Measurements from ENCODE around the gene S100G.
"Not testable (repeated sequence)": the region's sequence is repeated elsewhere in the genome, so short reads cannot be mapped to it uniquely, and the experiment has no call there.

The S100G gene

GRCh38 chrX:16628511-16628910 is 21.4 kb upstream of the S100G start:
- H3K9ac ChIP-seq (ENCODE audit: low read length); H3K9me3 ChIP-seq (ENCODE audit: low read length); H3K4me3 ChIP-seq (ENCODE audit: low read depth in 1 of 2, low read length in 2 of 2); H3K4me1 ChIP-seq (ENCODE audit: insufficient read depth, low read length); H3K27me3 ChIP-seq (ENCODE audit: control insufficient read depth in 1 of 2, insufficient read depth in 2 of 2, low read length in 2 of 2); H3K27ac ChIP-seq (ENCODE audit: low read depth, low read length); H3K36me3 ChIP-seq (ENCODE audit: insufficient read depth, low read length): not testable (repeated sequence)

GRCh38 chrX:16628946-16629595 is 20.9 kb upstream of the S100G start:
- H3K36me3 ChIP-seq (ENCODE audit: insufficient read depth, low read length) = no peaks in the 10 kb centered on the region
- no peak overlapping the region for H3K27ac ChIP-seq (ENCODE audit: low read depth, low read length)
- no peak overlapping the region for H3K9ac ChIP-seq (ENCODE audit: low read length)
- no peaks in the 10 kb centered on the region for H3K9me3 ChIP-seq (ENCODE audit: low read length)
- no peaks in the 10 kb centered on the region for H3K4me1 ChIP-seq (ENCODE audit: insufficient read depth, low read length)
- H3K4me3 ChIP-seq (ENCODE audit: low read depth in 1 of 2, low read length in 2 of 2) = no peak overlapping the region
- H3K27me3 ChIP-seq (ENCODE audit: control insufficient read depth in 1 of 2, insufficient read depth in 2 of 2, low read length in 2 of 2) = peaks cover 0 to 4% of the 10 kb centered on the region in 2 donors

- Histone ChIP-seq H3K9me3 (ENCODE audit: low read length) (no peaks in the 10 kb centered on the region), H3K27ac (ENCODE audit: low read depth, low read length) (no peak overlapping the region), H3K9ac (ENCODE audit: low read length) (no peak overlapping the region), H3K27me3 (ENCODE audit: control insufficient read depth in 1 of 2, insufficient read depth in 2 of 2, low read length in 2 of 2) (peaks cover 0 to 4% of the 10 kb centered on the region in 2 donors), H3K4me3 (ENCODE audit: low read depth in 1 of 2, low read length in 2 of 2) (no peak overlapping the region), H3K4me1 (ENCODE audit: insufficient read depth, low read length) (no peaks in the 10 kb centered on the region), H3K36me3 (ENCODE audit: insufficient read depth, low read length) (no peaks in the 10 kb centered on the region)
Observed at GRCh38 chrX:16629909-16630308, 20.0 kb upstream of the S100G start.

GRCh38 chrX:16633754-16634153 is 16.2 kb upstream of the S100G start:
- H3K4me1 ChIP-seq (ENCODE audit: insufficient read depth, low read length) = no peaks in the 10 kb centered on the region
- no peaks in the 10 kb centered on the region for H3K9me3 ChIP-seq (ENCODE audit: low read length)
- H3K4me3 ChIP-seq (ENCODE audit: low read depth in 1 of 2, low read length in 2 of 2) = no peak overlapping the region
- H3K9ac ChIP-seq (ENCODE audit: low read length) = no peak overlapping the region
- H3K36me3 ChIP-seq (ENCODE audit: insufficient read depth, low read length) = no peaks in the 10 kb centered on the region
- H3K27me3 ChIP-seq (ENCODE audit: control insufficient read depth in 1 of 2, insufficient read depth in 2 of 2, low read length in 2 of 2) = peaks cover 0 to 4% of the 10 kb centered on the region in 2 donors
- no peak overlapping the region for H3K27ac ChIP-seq (ENCODE audit: low read depth, low read length)

GRCh38 chrX:16635040-16635439 is 14.9 kb upstream of the S100G start:
- Histone ChIP-seq H3K4me3 (ENCODE audit: low read depth in 1 of 2, low read length in 2 of 2) (no peak overlapping the region), H3K27ac (ENCODE audit: low read depth, low read length) (no peak overlapping the region), H3K9me3 (ENCODE audit: low read length) (no peaks in the 10 kb centered on the region), H3K9ac (ENCODE audit: low read length) (no peak overlapping the region), H3K36me3 (ENCODE audit: insufficient read depth, low read length) (no peaks in the 10 kb centered on the region), H3K4me1 (ENCODE audit: insufficient read depth, low read length) (no peaks in the 10 kb centered on the region), H3K27me3 (ENCODE audit: control insufficient read depth in 1 of 2, insufficient read depth in 2 of 2, low read length in 2 of 2) (peaks cover 0 to 4% of the 10 kb centered on the region in 2 donors)

- Histone ChIP-seq H3K27ac (ENCODE audit: low read depth, low read length) (no peak overlapping the region), H3K4me3 (ENCODE audit: low read depth in 1 of 2, low read length in 2 of 2) (no peak overlapping the region), H3K36me3 (ENCODE audit: insufficient read depth, low read length) (no peaks in the 10 kb centered on the region), H3K4me1 (ENCODE audit: insufficient read depth, low read length) (no peaks in the 10 kb centered on the region), H3K9ac (ENCODE audit: low read length) (no peak overlapping the region), H3K9me3 (ENCODE audit: low read length) (no peaks in the 10 kb centered on the region), H3K27me3 (ENCODE audit: control insufficient read depth in 1 of 2, insufficient read depth in 2 of 2, low read length in 2 of 2) (peaks cover 0 to 4% of the 10 kb centered on the region in 2 donors)
Observed at GRCh38 chrX:16635596-16635995, 14.4 kb upstream of the S100G start.

- Histone ChIP-seq H3K9ac (ENCODE audit: low read length) (no peak overlapping the region), H3K4me1 (ENCODE audit: insufficient read depth, low read length) (no peaks in the 10 kb centered on the region)
Observed at GRCh38 chrX:16638533-16638932, 11.4 kb upstream of the S100G start.

GRCh38 chrX:16639966-16640365 is 10.0 kb upstream of the S100G start:
- Histone ChIP-seq H3K27ac (ENCODE audit: low read depth, low read length) (no peak overlapping the region), H3K27me3 (ENCODE audit: control insufficient read depth in 1 of 2, insufficient read depth in 2 of 2, low read length in 2 of 2) (no peaks in the 10 kb centered on the region)

More at GRCh38 chrX:16638533-16638932, 11.4 kb upstream of the S100G start:
- Histone ChIP-seq H3K27ac (ENCODE audit: low read depth, low read length) (no peak overlapping the region), H3K27me3 (ENCODE audit: control insufficient read depth in 1 of 2, insufficient read depth in 2 of 2, low read length in 2 of 2) (no peaks in the 10 kb centered on the region), H3K36me3 (ENCODE audit: insufficient read depth, low read length) (no peaks in the 10 kb centered on the region), H3K9me3 (ENCODE audit: low read length) (no peaks in the 10 kb centered on the region), H3K4me3 (ENCODE audit: low read depth in 1 of 2, low read length in 2 of 2) (no peak overlapping the region)

GRCh38 chrX:16640823-16641222 is 9.1 kb upstream of the S100G start:
- Histone ChIP-seq H3K9ac (ENCODE audit: low read length) (no peak overlapping the region), H3K9me3 (ENCODE audit: low read length) (no peaks in the 10 kb centered on the region), H3K27ac (ENCODE audit: low read depth, low read length) (no peak overlapping the region), H3K4me1 (ENCODE audit: insufficient read depth, low read length) (no peaks in the 10 kb centered on the region), H3K36me3 (ENCODE audit: insufficient read depth, low read length) (no peaks in the 10 kb centered on the region), H3K27me3 (ENCODE audit: control insufficient read depth in 1 of 2, insufficient read depth in 2 of 2, low read length in 2 of 2) (no peaks in the 10 kb centered on the region), H3K4me3 (ENCODE audit: low read depth in 1 of 2, low read length in 2 of 2) (no peak overlapping the region)

More at GRCh38 chrX:16639966-16640365, 10.0 kb upstream of the S100G start:
- Histone ChIP-seq H3K4me3 (ENCODE audit: low read depth in 1 of 2, low read length in 2 of 2) (no peak overlapping the region), H3K9me3 (ENCODE audit: low read length) (no peaks in the 10 kb centered on the region), H3K9ac (ENCODE audit: low read length) (no peak overlapping the region), H3K4me1 (ENCODE audit: insufficient read depth, low read length) (no peaks in the 10 kb centered on the region), H3K36me3 (ENCODE audit: insufficient read depth, low read length) (no peaks in the 10 kb centered on the region)

- Histone ChIP-seq H3K9me3 (ENCODE audit: low read length) (no peaks in the 10 kb centered on the region), H3K4me1 (ENCODE audit: insufficient read depth, low read length) (no peaks in the 10 kb centered on the region), H3K9ac (ENCODE audit: low read length) (no peak overlapping the region), H3K36me3 (ENCODE audit: insufficient read depth, low read length) (no peaks in the 10 kb centered on the region), H3K27me3 (ENCODE audit: control insufficient read depth in 1 of 2, insufficient read depth in 2 of 2, low read length in 2 of 2) (no peaks in the 10 kb centered on the region), H3K4me3 (ENCODE audit: low read depth in 1 of 2, low read length in 2 of 2) (no peak overlapping the region), H3K27ac (ENCODE audit: low read depth, low read length) (no peak overlapping the region)
Observed at GRCh38 chrX:16643176-16643575, 6.8 kb upstream of the S100G start.

- Histone ChIP-seq H3K27ac (ENCODE audit: low read depth, low read length) (no peak overlapping the region), H3K4me3 (ENCODE audit: low read depth in 1 of 2, low read length in 2 of 2) (no peak overlapping the region), H3K4me1 (ENCODE audit: insufficient read depth, low read length) (no peaks in the 10 kb centered on the region), H3K9me3 (ENCODE audit: low read length) (no peaks in the 10 kb centered on the region), H3K36me3 (ENCODE audit: insufficient read depth, low read length) (no peaks in the 10 kb centered on the region), H3K9ac (ENCODE audit: low read length) (no peak overlapping the region), H3K27me3 (ENCODE audit: control insufficient read depth in 1 of 2, insufficient read depth in 2 of 2, low read length in 2 of 2) (no peaks in the 10 kb centered on the region)
Observed at GRCh38 chrX:16646366-16647138, 3.4 kb upstream of the S100G start.
